GM12875 (cell line): Measurements from ENCODE around the gene DRAM1.
A peak's percentile ranks its signal among the peaks of the same experiment; 100 is the strongest.

Experiments
- H3K4me3 ChIP-seq: one replicate; pipeline ENCODE4 v1.5.1; 2011; ENCODE audit warnings: low read depth, low read length, control low read depth
- TF ChIP-seq, protein P1 (sequence below): IDR thresholded peaks from 2 replicates; pipeline ENCODE4 v1.5.1; 2011; ENCODE audit warnings: low read depth, mild to moderate bottlenecking, control low read depth, inconsistent platforms, low read length, moderate library complexity, borderline replicate concordance; ENCODE audit not compliant: insufficient read depth

DRAM1 gene

DNA sequence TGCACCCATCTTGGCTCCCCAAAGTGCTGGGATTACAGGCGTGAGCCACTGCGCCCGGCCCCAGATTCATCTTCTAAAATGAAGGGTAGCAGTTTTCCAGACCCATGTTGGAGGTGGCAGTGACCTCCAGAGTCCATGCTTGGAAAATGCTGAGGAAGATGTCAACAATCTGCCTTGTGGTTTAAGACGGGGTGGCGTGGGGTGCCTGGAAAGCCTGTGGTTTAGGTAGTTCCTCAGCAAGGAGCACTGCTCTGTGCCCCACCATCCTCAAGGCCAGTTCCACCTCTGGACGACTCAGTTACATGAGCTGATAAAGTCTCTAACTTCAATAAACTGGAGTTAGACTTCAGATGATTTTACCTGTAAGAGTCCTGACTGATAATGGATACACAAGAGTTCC is 48.6 kb downstream of the DRAM1 start:
- no peak overlapping the region for H3K4me3 ChIP-seq
- TF ChIP-seq, protein P1, sequence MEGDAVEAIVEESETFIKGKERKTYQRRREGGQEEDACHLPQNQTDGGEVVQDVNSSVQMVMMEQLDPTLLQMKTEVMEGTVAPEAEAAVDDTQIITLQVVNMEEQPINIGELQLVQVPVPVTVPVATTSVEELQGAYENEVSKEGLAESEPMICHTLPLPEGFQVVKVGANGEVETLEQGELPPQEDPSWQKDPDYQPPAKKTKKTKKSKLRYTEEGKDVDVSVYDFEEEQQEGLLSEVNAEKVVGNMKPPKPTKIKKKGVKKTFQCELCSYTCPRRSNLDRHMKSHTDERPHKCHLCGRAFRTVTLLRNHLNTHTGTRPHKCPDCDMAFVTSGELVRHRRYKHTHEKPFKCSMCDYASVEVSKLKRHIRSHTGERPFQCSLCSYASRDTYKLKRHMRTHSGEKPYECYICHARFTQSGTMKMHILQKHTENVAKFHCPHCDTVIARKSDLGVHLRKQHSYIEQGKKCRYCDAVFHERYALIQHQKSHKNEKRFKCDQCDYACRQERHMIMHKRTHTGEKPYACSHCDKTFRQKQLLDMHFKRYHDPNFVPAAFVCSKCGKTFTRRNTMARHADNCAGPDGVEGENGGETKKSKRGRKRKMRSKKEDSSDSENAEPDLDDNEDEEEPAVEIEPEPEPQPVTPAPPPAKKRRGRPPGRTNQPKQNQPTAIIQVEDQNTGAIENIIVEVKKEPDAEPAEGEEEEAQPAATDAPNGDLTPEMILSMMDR = no peak

DNA sequence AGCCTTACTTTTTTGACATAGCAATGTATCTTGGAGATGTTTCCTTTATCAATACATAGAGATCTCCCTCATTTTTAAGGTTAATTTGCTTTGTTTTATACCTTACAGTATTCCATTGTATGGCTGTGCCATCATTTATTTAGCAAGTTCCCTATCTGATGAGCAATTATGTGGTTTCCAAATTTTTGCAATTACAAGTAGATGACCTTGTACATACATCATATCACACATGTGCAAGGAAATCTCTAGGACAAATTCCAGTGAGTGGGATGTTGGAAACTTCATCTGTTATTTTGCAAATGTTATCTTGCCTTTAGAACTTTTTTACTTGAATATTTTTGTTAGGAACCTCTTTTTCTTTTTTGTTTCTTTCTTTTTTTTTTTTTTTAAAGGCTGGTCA is 49.7 kb downstream of the DRAM1 start:
- TF ChIP-seq, protein P1 = no peak

DNA sequence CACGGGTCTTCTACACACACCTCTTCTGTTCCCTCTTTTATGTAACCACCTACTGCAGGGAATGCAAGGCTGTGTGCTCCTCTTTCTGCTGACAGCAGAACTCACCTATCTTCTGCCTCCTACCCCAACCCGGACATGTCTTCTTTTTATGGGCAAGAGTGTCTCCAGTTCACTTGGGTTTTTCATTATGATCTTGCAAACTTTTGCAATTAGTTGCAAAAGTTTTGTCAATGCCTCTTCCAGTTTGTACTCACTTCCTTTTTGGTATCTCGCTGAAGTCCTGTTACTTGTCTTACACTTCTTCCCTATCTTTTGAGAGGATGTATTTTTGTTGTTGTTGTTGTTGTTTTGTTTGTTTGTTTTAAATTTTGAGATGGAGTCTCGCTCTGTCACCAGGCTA is 50.6 kb downstream of the DRAM1 start:
- TF ChIP-seq, protein P1 = no peak
- H3K4me3 ChIP-seq = no peak overlapping the region

More for the DNA sequence above, 49.7 kb downstream of the DRAM1 start:
- H3K4me3 ChIP-seq = no peak overlapping the region

DNA sequence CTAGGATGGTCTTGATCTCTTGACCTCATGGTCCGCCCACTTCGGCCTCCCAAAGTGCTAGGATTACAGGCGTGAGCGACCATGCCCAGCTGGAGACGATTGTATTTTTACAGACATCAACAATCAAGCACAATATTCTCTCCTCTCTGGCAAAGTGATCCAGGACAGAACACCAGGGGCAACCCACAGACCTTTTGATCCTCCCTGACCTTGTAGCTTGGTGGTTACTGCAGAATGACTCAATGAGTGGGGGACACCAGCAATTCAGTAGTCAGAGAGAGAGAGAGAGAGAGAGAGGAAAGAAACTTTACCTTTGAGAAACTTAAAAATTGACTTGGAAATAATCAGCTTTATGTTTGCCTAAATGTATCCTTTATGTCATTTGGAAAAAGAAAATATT is 51.2 kb downstream of the DRAM1 start:
- TF ChIP-seq, protein P1 = no peak
- H3K4me3 ChIP-seq = no peak overlapping the region

DNA sequence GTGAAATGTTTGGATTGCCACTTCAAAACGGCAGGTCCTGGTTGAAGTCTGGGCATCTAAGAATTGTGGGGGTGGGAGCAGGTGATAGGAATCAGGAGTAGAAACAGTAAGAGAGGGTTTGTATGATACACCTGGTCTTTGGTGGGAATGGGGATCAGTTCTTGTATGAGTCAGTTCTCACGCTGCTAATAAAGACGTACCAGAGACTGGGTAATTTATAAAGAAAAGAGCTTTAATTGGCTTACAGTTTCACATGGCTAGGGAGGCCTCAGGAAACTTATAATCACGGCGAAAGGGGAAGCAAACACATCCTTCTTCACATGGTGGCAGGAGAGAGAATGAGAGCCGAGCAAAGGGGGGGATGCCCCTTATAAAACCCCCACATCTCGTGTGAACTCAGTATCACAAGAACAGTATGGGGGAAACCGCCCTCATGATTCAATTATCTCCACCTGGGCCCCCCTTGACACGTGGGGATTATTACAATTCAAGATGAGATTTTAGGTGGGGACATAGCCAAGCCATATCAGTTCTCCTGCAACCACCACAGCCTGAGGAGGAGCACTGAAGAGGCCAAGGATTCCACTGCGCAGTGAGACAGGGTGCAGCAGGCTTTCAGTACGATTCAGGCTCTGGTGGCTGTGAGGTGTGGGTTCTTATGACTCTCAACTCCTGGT is 52.1 kb downstream of the DRAM1 start:
- TF ChIP-seq, protein P1 = no peak

DNA sequence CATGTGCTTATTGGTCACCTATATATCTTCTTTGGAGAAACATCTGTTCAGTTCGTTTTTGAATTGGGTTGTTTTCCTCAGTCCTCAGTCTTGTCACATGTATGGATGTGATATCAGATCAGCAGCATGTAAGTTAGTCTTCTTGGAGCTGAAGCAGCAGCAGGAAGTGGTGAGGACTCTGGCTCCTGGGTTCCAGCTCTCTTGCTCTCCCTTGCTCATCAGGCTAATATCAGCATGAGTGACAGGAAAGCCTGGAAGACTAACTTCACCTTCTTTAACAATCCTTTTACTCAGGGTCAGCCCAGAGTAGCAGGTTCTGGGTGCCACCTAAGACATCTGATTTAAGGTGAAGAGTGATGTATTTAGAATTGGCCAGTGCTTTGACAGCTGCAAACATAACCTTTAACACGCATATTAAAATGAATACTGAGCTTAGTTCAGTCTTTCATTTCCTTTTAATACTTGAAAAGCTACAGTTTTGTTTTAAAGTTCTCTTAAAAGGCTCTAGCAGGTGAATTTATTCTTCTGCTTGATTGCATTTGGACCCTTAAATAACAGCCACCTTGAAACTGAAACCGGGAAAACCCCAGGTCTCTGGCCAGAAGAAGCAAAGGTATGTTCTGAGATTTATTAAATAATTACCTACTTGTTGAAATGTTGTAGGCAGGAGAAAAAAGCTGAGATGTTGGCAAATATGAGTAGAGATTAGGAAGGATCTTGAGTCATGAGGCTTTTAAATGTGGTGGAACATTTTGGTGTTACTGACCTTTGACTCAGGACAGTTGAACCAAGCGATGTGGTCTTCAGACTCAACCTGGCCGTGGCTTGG is 54.3 kb downstream of the DRAM1 start:
- TF ChIP-seq, protein P1 = no peak
- peak overlapping the region; percentile 55 for H3K4me3 ChIP-seq

More for the DNA sequence above, 52.1 kb downstream of the DRAM1 start:
- peak overlapping the region; percentile 69 for H3K4me3 ChIP-seq
